HEK293T (cell line): ENCODE results near the gene ZDHHC11.
"Not testable (repeated sequence)": the region's sequence is repeated elsewhere in the genome, so short reads cannot be mapped to it uniquely, and the experiment has no call there.

Experiments used
- CTCF ChIA-PET: fragments of 350-600 bp; formaldehyde crosslinking; extraction: SDS; loops from one replicate; lab custom pipeline; 2021; ENCODE audit warnings: antibody characterized with exemption, inconsistent platforms; lab: Yijun Ruan, JAX
- POLR2A ChIA-PET: fragments of 350-600 bp; formaldehyde crosslinking; extraction: SDS; loops from one replicate; lab custom pipeline; 2020; ENCODE audit warnings: antibody characterized with exemption, inconsistent platforms; lab: Yijun Ruan, JAX
- DNase-seq: peaks from one replicate; pipeline ENCODE4 v3.0.0; 2012; ENCODE audit warnings: mixed read lengths; ENCODE audit errors: extremely low spot score
- ARNT ChIP-seq: fragments of 450-650 bp; IDR thresholded peaks from 2 replicates; pipeline ENCODE4 v1.6.1; 2017; ENCODE audit warnings: mild to moderate bottlenecking
- BHLHE40 ChIP-seq: fragments of 450-650 bp; IDR thresholded peaks from 2 replicates; pipeline ENCODE4 v1.6.1; 2016; ENCODE audit warnings: mild to moderate bottlenecking, moderate library complexity, borderline replicate concordance
- CTBP1 ChIP-seq: fragments of 450-650 bp; IDR thresholded peaks from 2 replicates; pipeline ENCODE4 v1.6.1; 2016; ENCODE audit warnings: borderline replicate concordance
- ELF4 ChIP-seq: fragments of 450-650 bp; IDR thresholded peaks from 2 replicates; pipeline ENCODE4 v1.6.1; 2017; ENCODE audit warnings: antibody characterized with exemption
- FOXA1 ChIP-seq: fragments of 450-650 bp; IDR thresholded peaks from 2 replicates; pipeline ENCODE4 v1.6.1; 2016; ENCODE audit warnings: mild to moderate bottlenecking
- FOXK2 ChIP-seq: fragments of 450-650 bp; IDR thresholded peaks from 2 replicates; pipeline ENCODE4 v1.6.1; 2016; ENCODE audit warnings: mild to moderate bottlenecking
- FOXM1 ChIP-seq: fragments of 450-650 bp; IDR thresholded peaks from 2 replicates; pipeline ENCODE4 v1.6.1; 2017; ENCODE audit warnings: mild to moderate bottlenecking, borderline replicate concordance
- HDGF ChIP-seq: fragments of 450-650 bp; IDR thresholded peaks from 2 replicates; pipeline ENCODE4 v1.6.1; 2017; ENCODE audit warnings: antibody characterized with exemption, borderline replicate concordance
- L3MBTL2 ChIP-seq: fragments of 450-650 bp; conservative IDR thresholded peaks from 2 replicates; pipeline ENCODE4 v1.6.1; 2016; ENCODE audit warnings: mild to moderate bottlenecking
- LEF1 ChIP-seq: fragments of 450-650 bp; IDR thresholded peaks from 2 replicates; pipeline ENCODE4 v1.6.1; 2017; ENCODE audit warnings: mild to moderate bottlenecking, borderline replicate concordance
- NFRKB ChIP-seq: fragments of 450-650 bp; IDR thresholded peaks from 2 replicates; pipeline ENCODE4 v1.6.1; 2016; ENCODE audit warnings: mild to moderate bottlenecking, moderate library complexity
- SP1 ChIP-seq: fragments of 450-650 bp; IDR thresholded peaks from 2 replicates; pipeline ENCODE4 v1.6.1; 2017
- SUZ12 ChIP-seq: fragments of 450-650 bp; IDR thresholded peaks from 2 replicates; pipeline ENCODE4 v1.6.1; 2016; ENCODE audit warnings: mild to moderate bottlenecking
- TARDBP ChIP-seq: fragments of 450-650 bp; IDR thresholded peaks from 2 replicates; pipeline ENCODE4 v1.6.1; 2016
- ZNF384 ChIP-seq: fragments of 450-650 bp; IDR thresholded peaks from 2 replicates; pipeline ENCODE4 v1.6.1; 2016
- TF ChIP-seq, protein P1 (sequence below): fragments of 450-650 bp; IDR thresholded peaks from 2 replicates; pipeline ENCODE4 v1.6.1; 2016

ZDHHC11 gene

DNA sequence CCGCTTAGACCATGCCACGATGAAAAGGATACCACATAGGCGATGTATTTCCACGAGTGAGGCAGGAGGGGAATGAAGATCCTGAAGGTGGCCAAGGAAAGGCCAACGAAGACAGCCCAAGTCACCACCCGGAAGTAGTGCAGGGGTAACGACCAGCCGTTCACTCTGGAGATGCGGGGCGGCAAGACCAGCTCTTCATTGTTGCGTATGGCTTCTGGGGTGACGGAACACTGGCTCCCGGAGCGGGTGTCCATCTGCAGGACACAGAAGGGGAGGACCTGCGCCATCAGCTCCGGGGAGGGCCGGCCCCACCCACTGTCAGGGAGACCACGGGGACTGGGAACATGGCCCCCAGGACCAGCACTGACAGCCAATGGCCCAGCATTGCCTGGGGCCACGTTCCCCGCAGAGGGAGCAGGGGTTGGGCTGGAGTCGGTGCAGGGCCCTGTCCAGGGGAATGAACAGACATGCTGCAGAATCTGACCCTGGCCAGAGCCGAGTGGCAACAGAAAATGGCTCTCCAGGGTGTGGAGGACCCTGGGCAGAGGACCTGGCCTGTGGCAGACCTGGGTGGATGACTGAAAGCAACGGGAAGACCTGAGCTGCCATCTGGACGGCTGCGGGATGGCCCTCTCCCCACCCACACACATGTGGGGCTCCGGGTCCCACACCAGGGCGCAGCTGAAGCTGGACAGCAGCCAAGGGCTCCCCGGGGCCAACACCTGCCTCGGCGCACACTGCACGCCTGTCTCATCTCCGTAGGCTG lies 83.9 kb downstream of the ZDHHC11 start:
- ChIA-PET POLR2A (no interaction called here), CTCF (no interaction called here)
- TF ChIP-seq ELF4, result no peak
- no peak for DNase-seq

DNA sequence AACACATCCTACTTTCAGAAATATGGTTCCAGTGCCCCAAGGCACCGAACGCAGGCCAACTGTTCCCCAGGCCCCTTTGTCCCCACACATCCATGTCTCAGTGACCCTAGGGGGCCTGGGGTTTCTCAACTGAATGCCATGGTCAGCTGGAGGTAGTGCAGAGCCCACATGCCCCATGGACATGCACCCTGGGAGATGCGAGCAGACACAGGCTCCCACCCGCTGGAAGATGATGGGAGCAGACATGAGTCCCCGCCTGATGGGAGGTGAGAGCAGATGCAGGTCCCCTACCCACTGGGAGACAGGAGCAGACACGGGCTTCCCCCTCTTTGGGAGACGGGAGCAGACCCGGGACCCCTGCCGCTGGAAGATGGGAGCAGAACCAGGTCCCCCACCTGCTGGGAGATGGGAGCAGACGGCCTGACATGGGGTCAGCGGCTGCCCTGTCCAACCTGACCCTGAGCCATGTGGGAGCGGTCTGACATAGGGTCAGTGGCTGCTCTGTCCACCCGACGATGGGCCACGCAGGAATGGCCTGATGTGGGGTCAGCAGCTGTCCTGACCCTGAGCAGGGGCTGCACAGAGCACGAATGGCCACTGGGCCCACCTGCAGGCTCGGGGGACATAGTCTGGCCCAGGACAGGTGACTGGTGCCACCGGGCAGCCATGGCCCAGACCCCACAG lies 84.7 kb downstream of the ZDHHC11 start:
- no peak for DNase-seq
- CTCF ChIA-PET, result no interaction called here
- POLR2A ChIA-PET, result no interaction called here
- TF ChIP-seq HDGF (no peak), BHLHE40 (no peak), L3MBTL2 (no peak), TARDBP (no peak), CTBP1 (no peak), NFRKB (no peak), LEF1 (no peak), FOXA1 (no peak), SUZ12 (no peak), FOXM1 (no peak), FOXK2 (no peak), ELF4 (no peak), ARNT (no peak), ZNF384 (no peak), SP1 (no peak)
- TF ChIP-seq, protein P1, sequence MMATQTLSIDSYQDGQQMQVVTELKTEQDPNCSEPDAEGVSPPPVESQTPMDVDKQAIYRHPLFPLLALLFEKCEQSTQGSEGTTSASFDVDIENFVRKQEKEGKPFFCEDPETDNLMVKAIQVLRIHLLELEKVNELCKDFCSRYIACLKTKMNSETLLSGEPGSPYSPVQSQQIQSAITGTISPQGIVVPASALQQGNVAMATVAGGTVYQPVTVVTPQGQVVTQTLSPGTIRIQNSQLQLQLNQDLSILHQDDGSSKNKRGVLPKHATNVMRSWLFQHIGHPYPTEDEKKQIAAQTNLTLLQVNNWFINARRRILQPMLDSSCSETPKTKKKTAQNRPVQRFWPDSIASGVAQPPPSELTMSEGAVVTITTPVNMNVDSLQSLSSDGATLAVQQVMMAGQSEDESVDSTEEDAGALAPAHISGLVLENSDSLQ, result no peak

- DNase-seq, result no peak
- ChIA-PET CTCF (no interaction called here), POLR2A (interaction anchor here (1.2 kb wide), 1 partner anchor 13 kb away, joined by 3 read pairs; no protein-coding TSS in a partner anchor)
- TF ChIP-seq FOXM1, result no peak
- TF ChIP-seq ELF4, result no peak
- no peak for TF ChIP-seq NFRKB
- TF ChIP-seq HDGF, result no peak
- TF ChIP-seq CTBP1, result no peak
- no peak for TF ChIP-seq L3MBTL2
- no peak for TF ChIP-seq SUZ12
- no peak for TF ChIP-seq FOXA1
- TF ChIP-seq SP1, result no peak
Measured at GRCh38 chr5:763998-764781, 86.6 kb downstream of the ZDHHC11 start.

GRCh38 chr5:763397-763796 lies 87.4 kb downstream of the ZDHHC11 start:
- TF ChIP-seq SP1, result no peak
- no peak for TF ChIP-seq LEF1
- no peak for TF ChIP-seq NFRKB
- no peak for TF ChIP-seq TARDBP
- TF ChIP-seq SUZ12, result no peak
- CTCF ChIA-PET, result no interaction called here
- DNase-seq, result no peak
- POLR2A ChIA-PET, result no interaction called here

GRCh38 chr5:762996-763395 lies 87.8 kb downstream of the ZDHHC11 start:
- DNase-seq, POLR2A ChIA-PET, CTCF ChIA-PET: not testable (repeated sequence)

GRCh38 chr5:761854-762710 lies 88.7 kb downstream of the ZDHHC11 start:
- no peak for DNase-seq
- TF ChIP-seq FOXK2, result no peak
- TF ChIP-seq, protein P1, result no peak
- ChIA-PET POLR2A (no interaction called here), CTCF (no interaction called here)
